HG03575 (cell line): Measurements from ENCODE around the gene CACNA1A.
"Not testable (repeated sequence)": the region's sequence is repeated elsewhere in the genome, so short reads cannot be mapped to it uniquely, and the experiment has no call there.

ENCODE experiments used
- ATAC-seq: cut with Tn5 transposase; IDR thresholded peaks from one replicate; pipeline ENCODE4 v1.9.1; 2021; ENCODE audit not compliant: unreplicated experiment, insufficient number of reproducible peaks, low FRiP score; ENCODE audit errors: extremely low read depth

CACNA1A gene

DNA sequence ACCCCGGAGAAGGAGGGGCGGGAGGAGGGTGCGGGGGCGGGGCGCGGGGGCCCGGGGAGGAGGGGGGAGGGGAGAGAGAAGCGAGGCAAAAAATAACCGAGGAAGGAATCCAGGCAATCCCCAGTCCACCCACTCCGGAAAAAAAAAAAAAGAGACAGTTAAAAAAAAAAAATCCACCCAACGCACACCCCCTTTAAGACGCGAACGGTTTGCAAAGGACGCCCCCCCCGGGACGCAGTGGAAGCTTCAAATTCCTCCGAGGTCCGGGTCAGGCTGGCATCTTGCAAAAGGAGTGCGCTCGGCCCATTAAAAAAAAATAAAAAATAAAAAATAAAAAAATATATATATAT is at the start of gene CACNA1A:
CACNA1A (minus strand) TSS at position 9 of the 350 bp plus-strand sequence. CDS start 255 bp downstream, outside the sequence.
- no peak for ATAC-seq

DNA sequence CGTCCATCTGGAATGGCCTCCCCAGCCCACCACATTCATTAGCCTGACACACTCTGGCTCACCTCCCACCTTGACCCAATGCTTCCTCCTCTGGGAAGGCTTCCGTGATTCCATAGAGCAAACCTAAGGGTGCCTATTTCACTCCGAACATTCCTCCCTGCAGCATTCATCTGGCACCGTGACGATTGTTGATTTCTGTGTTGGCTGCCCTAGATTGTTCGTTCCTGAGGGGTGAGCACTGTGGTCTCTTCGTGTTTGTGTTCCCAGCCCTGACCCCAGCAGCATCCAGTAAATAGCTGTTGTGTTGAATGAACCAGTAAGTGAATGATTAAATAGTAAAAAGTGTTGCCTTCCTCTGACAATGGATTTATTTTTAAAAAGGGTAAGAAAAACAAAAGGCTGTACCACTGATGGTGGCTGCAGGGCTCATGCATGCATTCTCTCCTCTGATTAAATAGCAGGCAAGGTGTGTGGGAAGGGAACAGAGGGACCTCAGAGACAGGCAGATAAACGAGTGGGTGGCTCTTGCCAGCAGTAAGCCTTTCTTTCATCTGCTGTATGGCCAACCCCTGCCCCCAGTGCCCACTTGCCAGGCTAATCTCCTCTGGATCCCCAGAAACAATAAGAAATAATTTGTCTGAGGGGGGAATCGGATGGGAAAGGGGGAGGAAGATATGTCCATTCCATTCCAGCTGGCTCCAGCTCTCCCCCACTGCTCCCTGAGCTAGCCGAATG is 48.4 kb upstream of the CACNA1A start:
- no peak for ATAC-seq

DNA sequence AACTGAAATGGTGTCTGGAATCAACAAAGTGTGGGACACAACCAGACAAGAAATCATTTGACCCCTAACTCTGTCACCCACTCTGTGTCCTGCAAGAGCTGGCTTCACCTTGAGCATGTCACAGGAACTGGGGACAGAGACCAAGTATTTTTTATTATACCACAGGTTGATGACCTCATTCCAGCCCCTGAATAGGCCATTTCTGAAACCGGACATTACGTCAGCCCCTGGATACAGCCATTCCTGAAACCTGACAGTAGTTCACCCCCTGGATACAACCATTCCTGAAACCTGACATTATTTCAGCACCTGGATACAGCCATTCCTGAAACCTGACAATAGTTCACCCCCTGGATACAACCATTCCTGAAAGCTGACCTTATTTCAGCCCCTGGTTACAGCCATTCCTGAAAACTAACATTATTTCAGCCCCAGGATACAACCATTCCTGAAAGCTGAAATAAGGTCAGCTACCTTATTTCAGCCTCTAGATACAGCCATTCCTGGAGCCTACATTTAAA is 47.7 kb upstream of the CACNA1A start:
- ATAC-seq = no peak

DNA sequence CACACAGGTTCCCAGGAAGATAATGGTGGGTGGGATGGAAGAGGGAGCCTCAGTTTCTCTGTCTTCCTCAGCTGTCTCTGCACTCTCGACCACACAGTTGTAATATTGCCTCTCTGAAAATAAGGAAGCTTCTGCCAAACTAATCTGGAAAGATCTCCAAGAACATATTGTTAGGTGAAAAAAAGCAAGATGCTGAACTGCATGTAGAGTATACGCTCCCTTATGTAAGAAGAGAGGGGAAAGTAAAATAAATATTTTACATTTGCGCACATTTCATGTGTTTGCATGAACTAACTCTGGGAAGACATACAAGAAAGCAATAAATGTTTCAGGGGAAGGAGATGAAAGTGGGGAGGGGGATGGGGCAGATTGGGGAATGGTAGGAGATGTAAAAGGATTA is 41.9 kb upstream of the CACNA1A start:
- ATAC-seq = no peak

DNA sequence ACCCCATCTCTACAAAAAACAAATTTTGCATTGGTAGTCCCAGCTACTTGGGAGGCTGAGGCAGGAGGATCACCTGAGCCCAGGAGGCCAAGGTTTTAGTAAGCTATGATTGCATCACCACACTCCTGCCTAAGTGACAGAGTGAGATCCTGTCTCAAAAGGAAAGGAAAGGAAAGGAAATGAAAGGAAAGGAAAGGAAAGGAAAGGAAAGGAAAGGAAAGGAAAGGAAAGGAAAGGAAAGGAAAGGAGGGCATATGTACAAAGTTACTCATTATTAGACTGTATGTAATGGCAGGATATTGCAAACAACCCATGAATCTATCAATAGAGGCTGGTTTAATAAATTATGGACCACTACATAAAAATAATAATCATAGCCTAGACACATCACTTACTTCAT is 40.8 kb upstream of the CACNA1A start:
- ATAC-seq = no peak

DNA sequence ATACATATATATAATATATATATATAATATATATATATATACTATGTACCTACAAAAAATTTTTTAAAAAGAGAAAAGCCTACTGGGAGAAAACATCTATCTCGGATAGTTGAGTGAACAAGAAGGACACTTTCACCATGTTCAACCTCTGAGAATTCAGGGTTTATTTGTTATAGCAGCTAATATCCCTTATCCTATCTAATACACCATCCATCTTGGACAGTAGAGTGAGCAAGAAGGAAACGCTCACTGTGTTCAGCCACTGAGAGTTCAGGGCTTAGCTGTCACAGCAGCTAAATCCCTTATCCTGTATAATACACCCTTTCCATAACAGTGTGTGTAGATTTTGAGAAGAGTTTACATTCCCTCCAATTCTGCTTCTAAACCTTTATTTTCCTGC is 38.1 kb upstream of the CACNA1A start:
- no peak for ATAC-seq

DNA sequence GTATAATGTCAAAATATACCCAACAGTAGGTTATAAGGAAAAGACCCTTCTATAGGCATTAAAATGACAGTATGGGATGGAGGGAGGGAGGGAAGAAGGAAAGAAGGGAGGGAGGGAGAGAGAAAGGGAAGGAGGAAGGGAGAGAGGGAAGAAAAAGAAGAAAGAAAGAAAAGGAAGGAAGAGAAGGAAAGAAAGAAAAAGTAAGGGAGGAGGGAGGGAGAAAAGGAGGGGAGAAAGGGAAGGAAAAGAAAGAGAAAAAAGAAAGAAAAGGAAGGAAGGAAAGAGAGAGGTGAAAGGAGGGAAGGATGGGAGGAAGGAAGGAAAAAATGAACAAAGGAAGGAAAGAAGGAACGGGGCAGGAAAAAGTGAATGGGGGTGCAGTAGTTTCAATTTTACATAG is 35.3 kb upstream of the CACNA1A start:
- no peak for ATAC-seq

DNA sequence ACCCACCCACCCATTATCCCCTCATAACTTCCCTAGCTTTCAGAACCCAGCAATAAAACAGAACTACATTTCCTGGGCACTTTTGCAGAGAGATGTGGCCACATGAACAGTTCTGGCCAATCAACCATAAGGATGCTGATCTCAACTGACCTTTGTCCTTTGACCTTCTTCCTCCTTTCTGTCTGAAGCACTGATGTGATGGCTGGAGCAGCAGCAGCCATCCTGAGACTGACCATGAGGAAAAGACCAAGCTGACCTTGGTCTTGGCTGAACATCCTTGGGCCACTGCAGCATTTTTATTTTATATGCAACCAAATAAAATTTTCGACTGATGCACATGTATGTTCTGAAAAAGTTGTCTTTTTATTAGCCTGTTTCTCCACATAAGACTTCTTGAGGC is 33.1 kb upstream of the CACNA1A start:
- no peak for ATAC-seq

DNA sequence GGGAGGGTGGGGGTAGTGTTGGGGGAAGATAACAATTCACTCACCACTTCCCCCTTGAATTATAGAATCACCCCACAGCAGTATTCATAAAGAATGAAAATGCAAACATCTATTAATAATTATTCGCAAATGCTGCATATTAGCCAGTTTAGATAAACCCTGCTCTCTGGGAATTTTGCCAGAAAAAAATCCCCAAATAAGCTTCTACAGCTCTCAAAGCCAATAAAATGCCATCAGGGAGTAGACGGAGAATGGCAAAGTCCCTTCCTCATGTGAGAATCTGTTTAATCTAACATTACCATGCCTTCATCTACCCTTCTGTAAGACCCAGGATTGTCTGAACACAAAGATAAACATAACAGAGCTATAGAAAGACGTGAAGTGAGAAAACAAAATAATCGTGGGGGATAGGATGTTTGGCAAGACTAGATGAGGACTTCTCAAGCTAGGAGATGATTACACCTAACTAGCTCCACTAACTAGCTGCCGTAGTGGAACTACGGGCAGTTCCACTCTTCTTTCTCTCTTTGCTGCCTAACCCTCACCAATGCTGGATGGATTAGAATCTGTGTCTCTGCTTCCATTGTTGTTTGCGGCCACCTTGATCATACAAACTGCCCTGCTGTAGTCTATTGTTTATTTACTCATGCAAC is 32.4 kb upstream of the CACNA1A start:
- ATAC-seq = no peak

DNA sequence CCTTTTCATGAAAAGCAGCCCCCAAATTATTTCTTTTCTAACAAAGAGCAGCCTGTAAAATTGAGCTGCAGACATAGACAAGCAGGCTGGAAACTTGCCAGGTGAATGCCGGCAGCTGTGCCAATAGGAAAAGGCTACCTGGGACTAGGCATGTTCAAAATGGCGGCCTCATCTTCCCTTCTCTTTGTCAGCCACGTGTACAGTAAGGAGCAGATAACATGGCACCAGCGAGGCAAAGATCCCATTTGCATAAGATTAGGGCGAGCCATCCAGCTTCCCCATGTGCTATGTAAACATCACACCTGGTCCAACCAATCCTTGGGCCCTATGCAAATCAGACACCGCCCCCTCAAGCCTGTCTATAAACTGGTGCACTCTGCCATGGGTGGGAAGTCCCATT is 31.2 kb upstream of the CACNA1A start:
- no peak for ATAC-seq

DNA sequence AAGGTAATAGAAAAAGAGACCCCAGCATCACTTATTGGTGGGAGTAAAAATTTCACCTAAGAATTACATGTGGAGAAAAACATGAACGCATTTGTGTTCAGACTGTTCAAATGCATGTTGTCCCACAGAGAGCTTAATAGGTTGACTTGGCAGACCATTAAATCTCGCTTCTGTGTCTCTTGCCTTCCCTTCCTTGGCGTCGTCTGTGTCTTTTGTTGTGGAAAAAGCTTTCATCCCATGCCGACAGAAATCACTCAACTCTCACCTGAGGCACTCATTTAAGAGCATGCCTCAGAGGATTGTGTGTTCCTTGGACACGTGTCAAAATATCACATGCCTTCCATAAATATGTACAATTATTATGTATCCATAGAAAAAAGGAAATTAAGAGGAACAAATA is 24.4 kb upstream of the CACNA1A start:
- no peak for ATAC-seq

DNA sequence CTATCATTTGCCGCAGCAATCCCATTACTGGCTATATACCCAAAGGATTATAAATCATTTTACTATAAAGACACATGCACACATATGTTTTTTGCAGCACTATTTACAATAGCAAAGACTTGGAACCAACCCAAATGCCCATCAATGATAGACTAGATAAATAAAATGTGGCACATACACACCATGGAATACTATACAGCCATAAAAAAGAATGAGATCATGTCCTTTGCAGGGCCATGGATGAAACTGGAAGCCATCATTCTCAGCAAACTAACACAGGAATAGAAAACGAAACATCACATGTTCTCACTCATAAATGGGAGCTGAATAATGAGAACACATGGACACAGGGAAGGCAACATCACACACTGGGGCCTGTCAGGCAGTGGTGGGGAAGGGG is 23.4 kb upstream of the CACNA1A start:
- ATAC-seq = not testable (repeated sequence)

DNA sequence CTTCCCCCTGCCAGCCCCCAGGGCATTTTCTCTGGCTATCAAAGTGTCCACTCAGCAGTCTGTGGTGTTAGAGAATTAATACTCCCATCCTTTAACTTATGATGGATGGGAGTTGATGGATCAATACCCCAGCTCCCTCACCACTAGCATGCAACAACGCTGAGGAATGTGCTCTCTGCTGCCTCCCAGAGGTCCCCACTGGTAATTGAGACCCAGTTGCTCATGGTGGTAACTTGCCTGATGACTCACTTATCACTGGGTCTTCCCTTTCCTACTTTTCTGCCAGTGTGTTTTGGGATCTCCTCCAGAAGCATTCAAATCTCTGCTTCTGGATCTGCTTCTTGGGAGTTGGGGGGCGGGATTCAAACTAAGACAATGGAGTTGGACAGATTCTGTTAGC is 20.3 kb upstream of the CACNA1A start:
- ATAC-seq = no peak

DNA sequence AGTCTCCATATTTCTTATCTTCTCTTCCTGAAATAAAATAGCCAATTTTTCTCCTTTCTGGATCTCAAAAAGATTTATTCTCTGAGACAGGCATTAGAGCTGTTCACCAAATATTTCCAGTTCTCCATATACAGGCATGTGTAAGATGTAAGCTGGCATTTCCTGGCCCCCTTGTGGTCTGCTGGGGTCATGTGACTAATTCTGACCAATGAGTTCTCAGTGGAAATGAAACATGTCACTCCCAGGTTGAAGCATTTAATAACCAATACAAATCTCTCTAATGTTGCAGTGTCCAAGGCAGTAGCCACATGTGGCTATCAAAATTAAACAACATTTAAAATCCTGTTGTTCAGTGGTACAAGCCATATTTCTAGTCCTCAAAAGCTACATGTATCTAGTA is 14.8 kb upstream of the CACNA1A start:
- no peak for ATAC-seq

DNA sequence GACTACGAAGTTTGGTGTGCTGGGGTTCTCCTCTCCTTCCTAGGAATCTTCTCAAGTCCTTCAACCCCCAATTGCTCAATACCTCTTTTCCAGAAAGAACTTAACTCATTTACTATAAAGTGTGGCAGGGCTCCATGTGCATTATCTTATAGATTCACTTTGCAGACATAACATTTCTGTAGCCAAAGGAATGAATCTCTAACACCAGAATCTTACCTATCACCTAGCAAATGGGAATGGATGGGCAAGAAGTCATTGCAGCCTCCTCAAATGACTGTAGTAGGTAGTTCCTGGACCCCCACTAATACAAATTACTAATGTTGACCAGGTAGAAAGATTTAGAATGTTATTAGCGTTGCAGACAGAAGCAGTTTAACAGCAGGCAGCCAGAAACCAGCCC is 5.7 kb upstream of the CACNA1A start:
- no peak for ATAC-seq

DNA sequence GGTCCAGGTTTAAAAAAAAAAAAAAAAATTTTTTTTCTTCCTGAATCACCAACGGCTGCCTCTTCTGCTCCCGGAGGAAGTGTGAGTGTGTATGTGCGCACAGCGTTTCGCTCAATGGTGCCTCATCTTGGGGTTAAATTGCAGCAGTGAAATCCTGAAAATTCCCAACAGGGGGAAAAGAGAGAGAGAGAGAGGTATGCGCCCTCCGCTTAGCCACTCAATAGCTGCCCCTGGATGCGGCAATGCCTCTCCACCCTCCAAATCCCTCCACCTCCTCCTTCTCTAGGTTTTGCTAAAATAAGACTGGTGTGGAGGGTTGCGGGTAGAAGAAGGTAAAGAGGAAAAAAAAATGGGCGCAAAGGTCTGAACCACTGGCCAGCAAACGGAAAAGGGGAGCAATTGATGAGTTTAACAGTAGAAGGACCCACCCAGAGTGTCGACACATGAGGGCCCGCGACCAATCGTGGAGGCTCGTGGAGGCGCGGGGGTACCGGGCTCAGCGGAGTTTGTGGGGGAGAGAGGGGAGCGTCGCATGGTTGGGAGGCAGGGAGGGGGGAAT is 853 bp upstream of the CACNA1A start:
- no peak for ATAC-seq

DNA sequence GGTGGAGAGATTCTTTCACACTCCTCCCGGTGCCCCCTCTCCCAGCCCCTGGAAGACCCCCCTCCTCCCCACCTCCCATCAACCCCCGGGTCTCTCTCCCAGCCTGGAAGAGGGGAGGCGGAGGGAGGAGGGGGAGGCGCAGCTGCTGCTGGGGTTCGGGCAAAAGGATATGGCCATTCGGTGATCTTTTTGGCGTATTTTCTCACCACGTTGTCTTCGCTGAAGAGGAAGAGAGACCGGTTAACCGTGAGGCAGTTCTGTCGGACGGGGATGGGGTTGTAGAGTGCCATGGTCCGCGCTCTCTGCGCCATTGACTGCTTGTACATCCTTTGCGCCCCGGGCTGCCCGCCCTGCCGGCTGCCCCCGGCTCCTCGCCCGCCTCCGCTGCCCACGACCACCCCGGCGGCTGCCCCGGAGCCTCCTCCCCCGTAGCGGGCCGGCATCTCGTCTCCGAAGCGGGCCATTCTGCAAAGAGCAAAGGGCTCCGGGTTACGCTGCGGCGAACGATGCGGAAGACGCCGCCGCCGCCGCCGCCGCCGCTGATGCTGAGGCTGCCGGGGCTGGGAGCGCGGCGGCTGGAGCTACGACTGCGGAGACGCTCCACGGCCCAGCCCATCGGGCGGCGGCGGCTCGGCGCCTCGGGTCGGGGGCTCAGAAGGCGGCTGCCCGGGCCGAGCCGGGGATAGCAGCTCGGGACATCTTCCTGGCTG is 363 bp downstream of the CACNA1A start:
- ATAC-seq = no peak

DNA sequence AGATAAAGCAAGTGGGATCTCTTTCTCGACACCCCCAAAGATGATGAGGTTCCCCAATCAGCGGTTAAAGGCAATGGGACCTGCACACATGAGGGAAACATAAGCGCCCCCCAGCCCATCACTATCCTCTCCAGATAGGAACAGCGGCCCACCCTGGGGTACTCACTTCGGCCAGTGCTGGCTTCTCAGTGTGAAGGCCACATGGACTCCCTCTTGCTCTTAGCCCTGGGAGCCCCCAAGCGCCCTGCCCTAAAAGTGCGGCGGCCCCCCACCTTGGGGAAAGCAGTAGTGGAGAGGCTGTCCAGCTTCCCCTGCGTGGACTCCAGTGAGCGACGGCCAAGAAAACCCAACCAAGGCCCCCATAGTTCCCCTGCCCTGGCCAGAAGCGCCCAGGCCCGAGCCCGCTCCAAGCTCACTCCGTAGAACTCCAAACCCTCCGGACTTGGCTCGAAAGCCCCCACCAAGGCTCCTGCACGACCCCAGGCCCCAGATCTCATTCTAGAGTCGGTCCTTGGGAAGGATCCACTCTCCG is 1.0 kb downstream of the CACNA1A start:
- no peak for ATAC-seq

DNA sequence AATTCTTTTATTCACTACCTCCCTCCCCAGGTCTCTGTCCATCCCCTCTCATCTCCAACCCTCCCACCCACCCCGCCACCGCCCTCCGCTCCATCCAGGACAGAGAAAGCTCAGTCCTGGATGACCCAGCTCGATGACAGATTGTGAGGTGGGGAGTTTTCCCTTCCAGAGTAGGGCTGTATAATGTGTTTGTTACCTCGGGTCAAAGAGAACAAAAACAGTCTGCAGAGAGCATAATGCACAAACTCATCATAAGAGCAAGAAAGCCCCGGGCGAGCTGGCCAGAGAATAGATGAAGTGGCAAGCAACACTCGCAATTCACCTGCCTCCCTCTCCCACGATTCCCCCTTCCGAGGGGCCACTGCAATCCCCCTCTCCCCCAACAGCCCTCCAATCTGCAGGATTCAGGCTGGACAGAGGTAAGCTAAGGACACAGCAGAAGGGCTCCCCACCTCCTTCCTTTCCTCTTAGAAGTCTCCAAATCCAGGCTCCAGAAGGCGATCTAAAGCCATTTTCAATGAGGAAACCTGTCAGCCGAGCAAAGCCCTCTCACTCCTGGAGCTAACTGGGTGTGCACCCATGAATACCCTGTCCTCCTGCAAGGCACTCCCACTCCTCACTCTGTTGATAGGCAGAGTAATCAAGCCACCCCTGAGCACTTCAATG is 2.6 kb downstream of the CACNA1A start:
- ATAC-seq = no peak
